ENCODE data around the gene C12orf57. TPM values are rescaled to one million over a fixed set of nuclear protein-coding genes. Genes with fewer than 3 reads are reported as not detected.

The C12orf57 gene
- total RNA-seq, 1 experiment from 2014 or later = 158 TPM

GRCh38 chr12:6959805-6960592 lies 16.2 kb downstream of the C12orf57 start (continued):
- TF ChIP-seq TP53 (CRISPR knock-in tag; IDR thresholded peaks at IDR 0.05) = no peak

- Mint-ChIP-seq H3K27ac (peak overlapping the region; percentile 70; the same call in 1 of the 2 replicates), H3K9me3 (no peaks in the 10 kb centered on the region), H3K36me3 (peaks cover 7% of the 10 kb centered on the region), H3K27me3 (ENCODE audit: low read depth) (no peaks in the 10 kb centered on the region), H3K4me3 (no peak overlapping the region), H3K4me1 (peaks cover 50% of the 10 kb centered on the region)
- no peak for DNase-seq (ENCODE audit: low spot score)
- ChIA-PET CTCF (interaction anchor here (0.6 to 9.7 kb wide), 14 partner anchors 8 to 229 kb away, joined by 3 to 296 read pairs (median 4); partner anchors contain the start of genes C12orf57, PEX5 and RNU7-1), POLR2A (interaction anchor here (0.6 to 6.6 kb wide), 4 partner anchors 16 to 119 kb away, joined by 4 to 167 read pairs (median 14); partner anchors contain the start of genes C12orf57 and RNU7-1)
- no peak for ATAC-seq
- TF ChIP-seq ZNF423 (CRISPR knock-in tag; IDR thresholded peaks at IDR 0.05) = no peak
These were observed 16.9 kb downstream of the C12orf57 start for GRCh38 chr12:6960593-6961277.

GRCh38 chr12:6961278-6961694 lies 17.5 kb downstream of the C12orf57 start:
- Mint-ChIP-seq H3K27ac (peak overlapping the region; percentile 99), H3K4me3 (peak overlapping the region; percentile 75)

More at GRCh38 chr12:6961278-6961694, 17.5 kb downstream of the C12orf57 start:
- no peaks in the 10 kb centered on the region for H3K9me3 Mint-ChIP-seq
- ChIA-PET POLR2A (interaction anchor here (1.5 to 6.6 kb wide), 4 partner anchors 16 to 88 kb away, joined by 10 to 167 read pairs (median 14); partner anchors contain the start of genes C12orf57, RNU7-1 and SPSB2), CTCF (interaction anchor here (0.6 to 9.7 kb wide), 24 partner anchors 9 to 261 kb away, joined by 3 to 296 read pairs (median 6); partner anchors contain the start of genes ATN1, C12orf57, LPCAT3 and MLF2)
- TF ChIP-seq ETV6 (CRISPR knock-in tag; IDR thresholded peaks at IDR 0.05) (0 out of 2 replicates have a peak, but pooled peaks have one; percentile 17), ZNF219 (CRISPR knock-in tag; IDR thresholded peaks at IDR 0.05; ENCODE audit: borderline replicate concordance) (no peak), MLX (CRISPR knock-in tag; IDR thresholded peaks at IDR 0.05) (no peak), PRDM15 (CRISPR knock-in tag; IDR thresholded peaks at IDR 0.05) (no peak), PRRX2 (CRISPR knock-in tag; IDR thresholded peaks at IDR 0.05) (peak; percentile 14; the same call in 1 of the 2 replicates), AFF4 (CRISPR knock-in tag; IDR thresholded peaks at IDR 0.05; ENCODE audit: borderline replicate concordance) (no peak), NFATC4 (CRISPR knock-in tag; IDR thresholded peaks at IDR 0.05) (no peak)
- H3K27me3 Mint-ChIP-seq (ENCODE audit: low read depth) = no peaks in the 10 kb centered on the region
- no peak for DNase-seq (ENCODE audit: low spot score)
- ATAC-seq = no peak
- H3K36me3 Mint-ChIP-seq = peaks cover 12% of the 10 kb centered on the region
- peaks cover 53% of the 10 kb centered on the region for H3K4me1 Mint-ChIP-seq
